Stimulated activated CD8-positive, alpha-beta memory T cell treated with anti-CD3 and anti-CD28 coated beads, Interleukin-7, amount 100 ng/mL, for 48 hours (primary cell): ENCODE results near the gene GHDC.
"Not testable (repeated sequence)": the region's sequence is repeated elsewhere in the genome, so short reads cannot be mapped to it uniquely, and the experiment has no call there.

Experiments
- DNase-seq, 2 donors: peaks; one replicate each; pipeline ENCODE4 v3.0.0-alpha.2; 2020; ENCODE audit warnings: low read depth in 1 of 2; ENCODE audit errors: extremely low read depth in 1 of 2

Gene GHDC

DNA sequence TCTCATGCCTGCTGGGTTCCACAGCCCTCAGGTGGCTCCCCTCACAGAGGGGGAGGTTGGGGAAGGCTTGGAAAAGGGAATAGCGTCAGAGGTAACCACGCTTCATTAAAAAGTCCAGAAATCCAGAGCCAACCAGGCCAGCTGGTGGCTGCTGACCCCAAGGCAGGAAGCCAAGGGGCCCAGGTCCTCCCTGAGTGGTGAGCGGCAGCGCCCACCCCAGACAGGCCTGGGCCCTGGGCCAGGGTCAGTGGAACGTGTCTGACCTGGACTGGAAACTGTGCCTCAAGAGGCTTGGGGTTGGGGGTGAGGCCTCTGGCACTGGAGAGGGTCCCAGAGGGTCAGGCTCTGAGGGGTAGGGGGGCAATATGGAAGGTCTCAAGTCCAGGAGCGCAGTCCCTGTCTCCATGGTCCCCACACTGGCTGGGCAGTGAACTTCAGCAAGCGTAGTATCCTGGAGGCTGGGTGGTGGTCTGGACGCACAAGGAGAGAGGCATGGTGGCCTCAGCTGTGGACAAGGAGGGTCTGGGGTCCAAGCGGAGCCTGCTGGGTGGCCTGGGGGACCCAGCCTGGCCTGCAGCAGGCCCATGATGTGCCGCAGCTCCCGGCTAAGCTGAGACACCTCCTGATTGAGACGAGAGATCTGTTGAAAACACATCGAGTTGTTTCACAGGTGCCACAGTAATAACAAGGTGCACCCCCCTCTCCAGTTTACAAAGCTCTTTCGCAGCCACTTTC, 34.3 kb downstream of the GHDC start:
- no peak for DNase-seq

DNA sequence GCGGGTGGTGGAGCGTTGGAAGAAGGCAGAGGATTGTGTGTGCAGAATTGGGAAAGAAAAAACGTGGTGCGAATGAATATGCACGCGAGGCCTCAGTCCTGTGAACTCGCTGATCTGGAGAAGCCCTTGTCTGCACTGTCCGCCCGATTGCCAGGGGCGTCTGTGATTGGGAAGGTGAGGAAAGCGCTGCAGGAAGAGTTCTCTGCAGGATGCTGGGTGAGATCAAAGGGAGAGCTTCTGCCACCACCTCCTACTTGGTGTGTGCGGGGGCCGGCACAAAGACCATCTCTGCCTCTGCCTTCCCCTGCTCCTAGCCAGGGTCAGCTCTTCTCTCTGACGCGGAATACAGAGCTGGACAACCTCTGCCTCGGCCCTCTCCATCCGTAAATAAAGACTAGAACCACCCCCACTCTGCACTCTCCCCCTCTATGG, 38.7 kb downstream of the GHDC start:
- no peak for DNase-seq

DNA sequence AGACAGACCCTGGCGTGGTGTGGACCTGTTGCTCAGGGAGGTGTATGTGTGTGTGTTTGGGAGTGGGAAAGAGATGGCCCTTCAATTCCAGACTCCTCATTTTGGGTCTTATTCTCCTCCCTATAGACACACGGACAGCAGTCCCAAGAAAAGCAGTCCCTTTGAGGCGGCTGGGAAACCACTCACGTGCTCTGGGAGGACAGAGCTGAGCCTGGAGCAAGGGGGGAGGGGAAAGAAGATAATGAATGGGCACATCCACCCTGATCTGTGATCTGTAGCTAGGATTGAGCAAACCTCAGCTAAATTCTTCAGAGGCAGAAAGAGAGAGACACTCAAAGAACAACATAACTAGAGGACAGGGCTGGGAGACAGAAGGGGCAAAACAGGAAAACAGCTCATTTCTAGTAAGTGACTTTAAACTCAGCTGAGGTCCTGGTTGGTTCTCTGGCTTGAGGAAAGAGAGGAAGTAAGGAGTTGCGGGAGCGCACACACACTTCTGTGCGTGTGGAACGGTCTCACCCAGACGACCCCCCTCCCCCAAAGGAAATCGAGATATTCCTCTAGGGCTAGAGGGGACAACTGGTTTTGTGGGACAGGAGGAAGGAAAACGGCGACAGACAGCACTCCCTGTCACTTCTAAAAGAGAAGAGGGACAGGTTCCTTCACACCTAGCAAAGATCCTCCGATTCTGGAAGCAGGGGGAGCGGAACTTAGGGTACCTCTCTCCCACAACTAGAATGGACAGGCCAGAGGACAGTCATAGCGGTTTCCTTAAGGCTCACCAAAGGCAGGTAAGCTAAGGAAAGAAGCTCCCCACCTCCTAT, 40.2 kb downstream of the GHDC start:
- no peak for DNase-seq

DNA sequence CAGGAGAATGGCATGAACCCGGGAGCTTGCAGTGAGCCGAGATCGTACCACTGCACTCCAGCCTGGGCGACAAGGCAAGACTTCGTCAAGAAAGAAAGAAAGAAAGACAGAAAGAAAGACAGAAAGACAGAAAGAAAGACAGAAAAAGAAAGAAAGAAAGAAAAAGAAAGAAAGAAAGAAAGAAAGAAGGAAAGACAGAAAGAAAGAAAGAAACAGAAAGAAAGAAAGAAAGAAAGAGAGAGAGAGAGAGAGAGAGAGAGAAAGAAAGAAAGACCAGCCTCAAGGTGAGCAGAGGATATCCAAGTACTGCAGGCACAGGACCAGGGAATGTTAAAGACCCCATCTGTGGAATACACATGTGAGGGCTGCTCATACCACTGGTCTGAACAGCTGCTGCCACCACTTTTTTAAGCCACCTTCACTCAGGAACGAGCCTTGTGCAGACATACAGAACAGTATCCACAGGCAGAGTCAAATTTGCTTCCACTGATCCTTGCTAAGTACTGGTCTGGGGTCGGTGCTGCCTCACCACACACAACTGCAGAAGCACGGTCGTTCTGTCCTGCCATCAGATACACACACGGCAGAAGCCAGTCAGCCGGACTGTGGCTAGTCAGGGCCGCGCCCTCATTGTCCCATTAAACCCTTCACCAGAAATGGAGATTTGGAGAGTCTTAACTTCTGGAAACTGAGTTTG, 47.2 kb downstream of the GHDC start:
- no peak for DNase-seq

DNA sequence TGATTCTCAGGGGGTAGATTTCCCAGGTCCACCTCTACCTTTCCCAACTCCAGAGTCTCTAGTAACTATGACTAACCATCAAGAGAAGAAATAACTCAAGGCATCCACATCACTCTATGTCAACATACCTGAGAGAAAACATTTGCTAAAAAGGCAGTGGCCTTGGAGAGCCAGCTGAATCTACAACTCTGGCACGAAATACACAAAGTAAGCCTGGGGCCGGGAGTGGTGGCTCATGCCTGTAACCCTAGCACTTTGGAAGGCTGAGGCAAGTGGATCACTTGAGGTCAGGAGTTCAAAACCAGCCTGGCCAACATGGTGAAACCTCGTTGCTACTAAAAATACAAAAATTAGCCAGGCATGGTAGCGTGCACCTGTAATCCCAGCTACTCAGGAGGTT, 51.2 kb downstream of the GHDC start:
- not testable (repeated sequence) for DNase-seq

DNA sequence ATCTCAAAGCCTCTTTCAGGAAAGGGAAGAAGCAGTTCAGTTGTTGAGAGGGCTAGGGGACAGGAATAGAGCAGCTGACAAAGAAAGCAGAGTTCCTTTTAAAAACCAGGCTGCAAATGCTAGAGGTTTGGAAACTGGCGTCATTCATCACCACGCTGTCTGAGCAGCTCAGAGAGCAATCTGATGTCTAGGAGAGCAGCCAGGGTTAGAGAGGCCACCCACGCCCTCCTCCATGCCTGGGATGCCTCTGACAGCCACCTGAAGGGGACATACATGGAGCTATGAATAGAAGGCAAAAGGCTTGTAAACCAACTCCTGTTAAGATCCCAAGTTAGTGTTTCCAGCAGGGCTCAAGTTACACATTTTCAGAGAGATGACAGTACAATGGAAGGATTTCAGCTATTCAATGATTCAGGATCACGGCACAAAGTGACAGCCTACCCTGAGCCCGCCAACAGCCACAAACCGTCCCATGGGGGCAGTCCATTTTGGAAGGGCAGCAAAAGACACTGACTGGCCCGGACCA, 51.9 kb downstream of the GHDC start:
- DNase-seq, result no peak

DNA sequence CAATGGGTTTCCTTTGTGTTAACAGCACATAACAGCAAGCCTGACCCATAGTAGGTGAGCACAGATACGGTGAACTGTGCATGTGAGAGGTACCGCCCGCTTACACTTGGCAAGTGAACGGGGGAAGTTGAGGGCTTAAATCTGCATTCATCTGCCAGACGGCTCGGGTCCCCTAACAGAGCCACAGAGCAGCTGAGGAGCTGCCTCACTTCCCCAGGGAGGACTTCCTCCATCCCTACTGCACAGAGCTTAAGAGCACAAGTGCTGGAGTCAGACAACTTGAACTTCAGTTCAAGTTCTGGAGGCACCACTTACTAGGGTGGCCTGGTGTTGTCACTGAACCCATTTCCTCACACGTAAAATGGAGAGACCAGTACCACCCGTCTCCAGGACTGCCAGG, 52.9 kb downstream of the GHDC start:
- DNase-seq, result no peak

DNA sequence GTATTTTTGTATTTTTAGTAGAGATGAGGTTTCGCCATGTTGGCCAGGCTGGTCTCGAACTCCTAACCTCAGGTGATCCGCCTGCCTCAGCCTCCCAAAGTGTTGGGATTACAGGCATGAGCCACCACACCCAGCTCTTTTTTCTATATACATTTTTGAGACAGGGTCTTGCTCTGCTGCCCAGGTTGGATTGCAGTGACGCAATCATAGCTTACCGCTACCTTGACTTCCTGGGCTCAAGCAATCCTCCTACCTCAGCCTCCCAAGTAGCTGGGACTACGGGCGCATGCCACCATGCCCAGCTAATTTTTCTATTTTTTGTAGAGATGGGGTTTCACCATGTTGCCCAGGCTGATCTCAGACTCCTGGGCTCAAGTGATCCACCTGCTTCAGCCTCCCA, 53.6 kb downstream of the GHDC start:
- DNase-seq, result not testable (repeated sequence)
